Measurements from ENCODE around the gene RHNO1. TPM values are rescaled to one million over a fixed set of nuclear protein-coding genes. Genes with fewer than 3 reads are reported as not detected.
A peak's percentile ranks its signal among the peaks of the same experiment; 100 is the strongest.

Gene RHNO1
- total and polyA plus RNA-seq, 2 of the 13 experiments (the other 11 are each of a cell fraction or from before 2014, with no cell fraction given) = 27.2 to 49.6 TPM

- TF ChIP-seq ZNF513 (CRISPR knock-in tag; conservative IDR thresholded peaks at IDR 0.05) = no peak
Measured at GRCh38 chr12:2856051-2856450, 21.0 kb upstream of the RHNO1 start (continued).

GRCh38 chr12:2857021-2857431 lies 20.0 kb upstream of the RHNO1 start, which contains the start of gene TEX52:
Gene TEX52 (minus strand): TSS chr12:2857039. CDS start chr12:2857026, 13 bp downstream.
- peak within 1 kb of the TSS; percentile 41 for H3K27ac ChIP-seq (ENCODE audit: extremely low read length, insufficient read depth, low read length)
- no peak within 1 kb of the TSS for H3K9ac ChIP-seq (ENCODE audit: insufficient read depth, low read depth, low read length)
- H3K4me1 ChIP-seq (ENCODE audit: insufficient read depth, low read length) = peaks cover 12% of the 10 kb centered on the region
- no peaks in the 10 kb centered on the region for H4K20me1 ChIP-seq (ENCODE audit: insufficient read depth, low read length)
- DNase-seq (ENCODE audit: low spot score) (peak; percentile 22), FAIRE-seq (no peak), ATAC-seq (peak; percentile 43)
- no peak within 1 kb of the TSS for H3K4me3 ChIP-seq (replicated peaks in 1 of 3; ENCODE audit: insufficient read depth in 1 of 3, low read depth in 2 of 3, low read length in 3 of 3)
- in situ Hi-C loops (cut with HindIII; ENCODE audit: extremely low pct_ligation_motif_present, low pct_unique_long_range_greater_than_20kb) (no loop called here), intact Hi-C loops (cut with micrococcal nuclease; ENCODE audit: unreplicated experiment) (no loop called here)
- no peaks in the 10 kb centered on the region for H3K9me3 ChIP-seq (ENCODE audit: low read length)
- no peak within 1 kb of the TSS for H3K4me2 ChIP-seq (ENCODE audit: low read depth, low read length)
- peaks cover 4 to 32% of the 10 kb centered on the region in 2 experiments for H3K36me3 ChIP-seq (replicated peaks in 1 of 2; ENCODE audit: control insufficient read depth in 1 of 2, insufficient read depth in 2 of 2, low read length in 2 of 2)
- no peak for TF ChIP-seq ZNF367 (CRISPR knock-in tag; IDR thresholded peaks at IDR 0.05; ENCODE audit: borderline replicate concordance)
- TF ChIP-seq ATRX (CRISPR knock-in tag; IDR thresholded peaks at IDR 0.05; ENCODE audit: borderline replicate concordance) = no peak
- peak; percentile 56 for TF ChIP-seq POLR2G (IDR thresholded peaks at IDR 0.05; ENCODE audit: low read depth, low read length)
- TF ChIP-seq ATF6 (CRISPR knock-in tag; conservative IDR thresholded peaks at IDR 0.05) = no peak
- 0 out of 4 replicates have a peak, but pooled peaks of 1 of the 2 experiments have one; percentile 7 for TF ChIP-seq POLR2A (IDR thresholded peaks at IDR 0.05; ENCODE audit: insufficient read depth in 1 of 2, low read depth in 2 of 2, low read length in 2 of 2)
- TF ChIP-seq RFX3 (CRISPR knock-in tag; IDR thresholded peaks at IDR 0.05) = peak; percentile 31; the same call in 1 of the 2 replicates
- no peaks in the 10 kb centered on the region for H3K79me2 ChIP-seq (ENCODE audit: insufficient read depth, low read length)
- CTCF ChIA-PET (ENCODE audit: low intra/inter-chr PET ratio, low total read pairs) = no interaction called here
- BruUV-seq (replicated peaks) = no TSS peak
- no peaks in the 10 kb centered on the region for H3K27me3 ChIP-seq (ENCODE audit: control insufficient read depth in 1 of 2, insufficient read depth in 2 of 2, low read length in 2 of 2)
- POLR2A ChIA-PET = no interaction called here
- no peak within 1 kb of the TSS for H2AFZ ChIP-seq (ENCODE audit: low read length)
- 48% methylated on average over 2 of the region's 3 CpGs for WGBS (ENCODE audit: low lambda C conversion rate)
